Pancreas (tissue), 10 donors: ENCODE measurements around the gene GLIS2. TPM values are rescaled to one million over a fixed set of nuclear protein-coding genes. Genes with fewer than 3 reads are reported as not detected.
A peak's percentile ranks its signal among the peaks of the same experiment; 100 is the strongest.

Source experiments
- ATAC-seq, 4 donors: fragments of 200-7000 bp; cut with Tn5 transposase; one replicate each; pipeline versions ENCODE4 v1.8.0 to v1.9.1; 2020; ENCODE audit warnings: mild to moderate bottlenecking in 4 of 4, moderate library complexity in 4 of 4
- DNase-seq, 6 donors: peaks; one replicate each; pipeline ENCODE4 v3.0.0-alpha.2; 2020
- FAIRE-seq: peaks from 2 replicates; lab custom pipeline; 2012; peaks lifted over from hg19 to GRCh38; lab: Jason Lieb, UNC
- H3K27ac ChIP-seq, 4 donors: fragments of 200-600 bp; sonication (generic); 1 replicate in 3 of 4; 2 replicates in 1 of 4; pipeline versions ENCODE4 v1.5.0 to v1.8.0; 2020
- H3K27me3 ChIP-seq, 4 donors: fragments of 200-600 bp; one replicate each; pipeline ENCODE4 v1.8.0; 2021
- H3K36me3 ChIP-seq, 3 donors: fragments of 200-600 bp; sonication (generic) in 1 of 3; one replicate each; pipeline versions ENCODE4 v1.5.0 to v1.8.0; 2020 to 2021
- H3K4me1 ChIP-seq, 3 donors: fragments of 200-600 bp; one replicate each; pipeline ENCODE4 v1.8.0; 2021
- H3K4me3 ChIP-seq, 4 donors: fragments of 200-600 bp; sonication (generic) in 2 of 4; one replicate each; pipeline versions ENCODE4 v1.5.0 to v1.8.0; 2020 to 2021
- H3K9me3 ChIP-seq, 4 donors: fragments of 200-600 bp; one replicate each; pipeline ENCODE4 v1.8.0; 2021
- CTCF ChIP-seq, 4 donors: fragments of 200-600 bp; sonication (generic) in 3 of 4; IDR thresholded peaks; one replicate each; pipeline versions ENCODE4 v1.5.0 to v1.8.0; 2021; ENCODE audit warnings: antibody characterized with exemption in 4 of 4
- WGBS, 2 donors: extraction: QIAGEN DNeasy Blood & Tissue Kit; methylation state at CpG; one replicate each; pipeline ENCODE4 v1.1.7; 2013; 5-methylcytosine and 5-hydroxymethylcytosine counted together
- intact Hi-C, 3 donors: fragments of 100-400 bp; cut with DNase I; formaldehyde crosslinking; loops; one replicate each; pipeline versions ENCODE4 v1.11.1 to v1.14.2; 2022
- polyA plus RNA-seq, 2 donors: library from polyadenylated mRNA; stranded (reverse); fragments of 200-250 nt; gene quantifications; one replicate each; pipeline ENCODE4 v1.2.3, GENCODE V29; 2013
- total RNA-seq, 6 donors: library from RNA; stranded (reverse); fragmentation: NEBNext Ultra II Directional in 4 of 6; extraction: Animal tissue kit (Norgen Biotek cat#: 25700) in 4 of 6; gene quantifications; one replicate each; pipeline versions ENCODE4 v1.2.1 to v1.2.4, GENCODE V29; 2021 to 2023
- donor health status: healthy with polysubstance abuse.
- donor health status: DM: no; HTN: no; CAD: no; lungs with moderate emphysema.
- donor health status: DM: no; HTN: no; CAD: no.
- donor health status: control.
- donor health status: control.
- donor health status: Bipolar disorder and iron deficiency.
- donor health status: DM: yes; HTN: yes; CAD: no.
- donor health status: DM: no; HTN: no; CAD: no.
- donor health status: DM: no; HTN: no; CAD: no.
- donor health status: DM: yes; HTN: yes; CAD: no.

The GLIS2 gene
- total and polyA plus RNA-seq, 8 donors, result 5.5 to 15.1 (median 10.9) TPM

GRCh38 chr16:4382795-4383357 lies 67.0 kb downstream of the GLIS2 start:
- no peak for TF ChIP-seq CTCF (IDR thresholded peaks at IDR 0.05)
- FAIRE-seq (no peak), DNase-seq (peak in 1 of 6 donors; percentile 21), ATAC-seq (no peak)
- Histone ChIP-seq H3K9me3 (no peaks in the 10 kb centered on the region), H3K4me3 (no peak overlapping the region), H3K27me3 (no peaks in the 10 kb centered on the region), H3K36me3 (peaks cover 0 to 20% (median 0%) of the 10 kb centered on the region in 3 donors), H3K27ac (no peak overlapping the region), H3K4me1 (no peaks in the 10 kb centered on the region)
- WGBS, 2 donors, result 89 to 91% methylated on average over 21 of the region's 21 CpGs
- intact Hi-C loops, result no loop called here

GRCh38 chr16:4383591-4384444 lies 68.0 kb downstream of the GLIS2 start:
- intact Hi-C loops, result no loop called here
- H3K9me3 ChIP-seq, result no peaks in the 10 kb centered on the region
- no peaks in the 10 kb centered on the region for H3K27me3 ChIP-seq
- H3K36me3 ChIP-seq, result peaks cover 0 to 20% (median 0%) of the 10 kb centered on the region in 3 donors
- 93 to 94% methylated on average over 12 of the region's 12 CpGs for WGBS, 2 donors
- FAIRE-seq (no peak), DNase-seq (peak in 2 of 6 donors; percentile 27 to 67), ATAC-seq (no peak)
- TF ChIP-seq CTCF (IDR thresholded peaks at IDR 0.05), result no peak
- no peaks in the 10 kb centered on the region for H3K4me1 ChIP-seq
- no peak overlapping the region for H3K4me3 ChIP-seq
- no peak overlapping the region for H3K27ac ChIP-seq

- TF ChIP-seq CTCF (IDR thresholded peaks at IDR 0.05), result no peak
- ATAC-seq, result no peak
- peak in 2 of 6 donors; percentile 45 to 77 for DNase-seq
- Histone ChIP-seq H3K4me1 (no peaks in the 10 kb centered on the region), H3K36me3 (peaks cover 0 to 20% (median 0%) of the 10 kb centered on the region in 3 donors), H3K27me3 (no peaks in the 10 kb centered on the region), H3K4me3 (no peak overlapping the region), H3K27ac (no peak overlapping the region), H3K9me3 (no peaks in the 10 kb centered on the region)
- WGBS, 2 donors, result 83 to 84% methylated on average over 20 of the region's 20 CpGs
- intact Hi-C loops, result no loop called here
- FAIRE-seq, result no peak
Observed at GRCh38 chr16:4384509-4384942, 68.7 kb downstream of the GLIS2 start.

GRCh38 chr16:4385066-4385788 lies 69.4 kb downstream of the GLIS2 start:
- Histone ChIP-seq H3K36me3 (peaks cover 0 to 20% (median 0%) of the 10 kb centered on the region in 3 donors), H3K27ac (no peak overlapping the region), H3K4me1 (no peaks in the 10 kb centered on the region), H3K9me3 (no peaks in the 10 kb centered on the region), H3K27me3 (no peaks in the 10 kb centered on the region), H3K4me3 (no peak overlapping the region)
- no peak for TF ChIP-seq CTCF (IDR thresholded peaks at IDR 0.05)
- WGBS, 2 donors, result 83% methylated on average over 20 of the region's 20 CpGs
- DNase-seq, result peak in 2 of 6 donors; percentile 26 to 65
- FAIRE-seq, result no peak
- intact Hi-C loops, result no loop called here
- no peak for ATAC-seq
